GM18499 (cell line): ENCODE results near the gene TIMM10.
"Not testable (repeated sequence)": the region's sequence is repeated elsewhere in the genome, so short reads cannot be mapped to it uniquely, and the experiment has no call there.

ENCODE experiments used
- ATAC-seq: cut with Tn5 transposase; IDR thresholded peaks from one replicate; pipeline ENCODE4 v1.9.1; 2021; ENCODE audit warnings: moderate number of reproducible peaks; ENCODE audit not compliant: insufficient read depth, unreplicated experiment

The TIMM10 gene

DNA sequence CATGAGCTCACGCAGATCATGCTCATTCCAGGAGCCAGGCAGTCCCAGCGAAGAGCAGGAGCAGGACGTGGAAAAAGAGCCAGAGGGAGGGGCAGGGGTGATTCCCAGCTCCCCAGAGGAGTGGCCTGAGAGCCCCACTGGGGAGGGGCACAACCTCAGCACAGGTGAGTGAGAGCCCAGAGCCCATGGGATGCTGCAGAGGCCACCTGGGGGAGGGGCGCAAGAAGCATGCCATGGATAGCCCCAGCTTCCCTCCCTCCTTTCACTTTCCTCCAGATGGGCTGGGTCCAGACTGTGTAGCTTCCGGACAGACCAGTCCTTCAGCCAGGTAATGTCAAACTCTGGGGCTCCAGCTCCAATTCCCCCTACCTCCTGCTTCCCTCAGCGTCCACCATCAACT lies 13.0 kb upstream of the TIMM10 start:
- ATAC-seq: no peak

DNA sequence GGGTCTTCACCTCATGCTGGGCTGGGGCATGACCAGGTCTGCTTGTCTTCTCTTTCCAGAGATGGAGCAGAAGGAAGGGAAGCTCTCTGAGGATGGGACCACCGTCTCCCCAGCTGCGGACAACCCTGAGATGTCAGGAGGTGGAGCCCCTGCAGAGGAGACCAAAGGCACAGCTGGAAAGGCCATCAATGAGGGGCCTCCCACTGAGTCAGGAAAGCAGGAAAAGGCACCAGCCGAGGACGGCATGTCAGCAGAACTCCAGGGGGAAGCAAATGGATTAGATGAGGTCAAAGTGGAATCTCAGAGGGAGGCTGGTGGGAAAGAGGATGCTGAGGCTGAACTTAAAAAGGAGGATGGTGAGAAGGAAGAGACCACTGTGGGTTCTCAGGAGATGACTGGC lies 12.0 kb upstream of the TIMM10 start:
- ATAC-seq: no peak

DNA sequence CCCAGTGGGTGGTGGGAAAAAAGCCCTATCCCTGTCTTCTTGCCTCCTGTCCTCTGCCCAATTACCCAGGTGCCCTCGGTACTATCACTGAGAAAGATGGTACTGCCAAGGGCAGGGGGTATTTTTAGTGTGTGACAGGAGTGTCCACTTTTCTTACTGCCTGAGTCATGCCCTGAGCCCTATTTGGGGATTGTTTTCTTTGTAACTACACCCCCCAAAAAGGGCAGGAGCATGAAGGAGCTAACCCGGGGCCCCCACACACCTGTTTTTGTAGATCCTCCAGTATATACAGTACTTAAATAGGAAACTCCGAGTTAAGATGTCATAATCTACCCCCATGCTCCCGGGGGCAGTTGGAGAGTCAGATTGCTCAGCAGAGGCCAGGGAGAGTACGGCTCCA lies 10.6 kb upstream of the TIMM10 start:
- no peak for ATAC-seq

DNA sequence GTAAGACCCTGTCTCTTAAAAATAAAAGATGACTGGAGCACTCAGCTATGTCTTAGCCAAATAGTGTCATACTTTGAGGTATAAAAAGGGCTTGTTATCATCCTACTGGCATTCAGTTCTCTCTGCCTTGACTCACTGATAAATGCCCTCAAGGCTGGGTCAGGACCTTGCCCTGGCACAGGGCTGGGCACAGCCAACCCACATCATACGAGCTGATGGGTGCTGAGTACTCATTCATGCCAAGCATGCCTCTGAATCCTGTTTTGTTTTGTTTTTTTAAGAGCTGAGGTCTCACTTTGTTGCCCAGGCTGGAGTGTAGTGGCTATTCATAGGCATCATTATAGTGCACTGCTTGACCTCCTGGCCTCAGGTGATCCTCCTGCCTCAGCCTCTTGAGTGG lies 8.8 kb upstream of the TIMM10 start:
- ATAC-seq: no peak

DNA sequence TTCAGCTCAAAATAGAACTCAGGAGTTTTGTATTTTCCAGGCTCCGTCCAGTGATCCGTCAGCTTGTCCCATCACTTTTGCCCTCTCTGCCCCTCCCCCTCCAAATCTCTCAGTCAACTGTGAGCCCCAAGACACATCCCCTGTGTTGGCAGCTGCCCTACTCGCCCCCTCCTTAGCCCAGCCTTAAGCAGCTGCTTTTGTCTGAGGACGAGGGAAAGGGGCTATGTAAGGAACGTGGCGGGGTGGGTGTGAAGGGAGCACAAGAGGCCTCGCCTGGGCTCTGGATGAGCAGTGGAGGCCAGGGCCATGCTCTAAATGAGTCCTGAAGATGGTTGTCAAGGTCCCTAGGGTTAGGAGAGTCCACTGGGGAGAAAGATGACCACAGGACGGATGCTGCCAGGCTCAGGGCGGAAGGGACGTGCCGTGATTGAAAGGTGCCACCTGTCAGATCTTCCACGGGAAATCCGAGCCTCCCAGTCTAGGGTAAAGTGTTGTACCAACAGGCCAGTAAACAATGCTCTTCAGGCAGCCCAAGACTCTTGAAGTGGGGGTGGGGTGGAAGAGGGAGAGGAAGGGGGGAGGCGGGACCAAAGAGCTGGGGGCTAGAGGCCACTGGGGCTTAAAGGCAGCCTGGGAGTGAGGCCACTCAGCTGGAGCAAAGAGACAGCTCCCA lies 6.5 kb upstream of the TIMM10 start, which contains the start of gene SMTNL1:
SMTNL1 (plus strand) TSS at position 649 of the 673 bp plus-strand sequence. CDS start 5,048 bp downstream, outside the sequence.
- no peak for ATAC-seq

DNA sequence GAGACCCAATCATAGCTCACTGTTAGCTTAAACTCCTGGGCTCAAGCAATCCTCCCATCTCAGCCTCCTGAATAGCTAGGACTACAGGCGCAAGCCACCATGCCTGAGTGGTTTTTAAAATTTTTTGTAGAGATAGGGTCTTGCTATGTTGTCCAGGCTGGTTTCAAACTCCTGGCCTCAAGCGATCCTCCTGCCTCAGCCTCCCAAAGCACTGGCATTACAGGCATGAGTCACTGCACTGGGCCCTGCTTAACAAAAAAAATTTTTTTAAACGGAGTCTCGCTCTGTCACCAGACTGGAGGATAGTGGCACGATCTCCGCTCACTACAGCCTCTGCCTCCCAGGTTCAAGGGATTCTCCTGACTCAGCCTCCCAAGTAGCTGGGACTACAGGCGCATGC lies 3.9 kb upstream of the TIMM10 start:
- not testable (repeated sequence) for ATAC-seq

DNA sequence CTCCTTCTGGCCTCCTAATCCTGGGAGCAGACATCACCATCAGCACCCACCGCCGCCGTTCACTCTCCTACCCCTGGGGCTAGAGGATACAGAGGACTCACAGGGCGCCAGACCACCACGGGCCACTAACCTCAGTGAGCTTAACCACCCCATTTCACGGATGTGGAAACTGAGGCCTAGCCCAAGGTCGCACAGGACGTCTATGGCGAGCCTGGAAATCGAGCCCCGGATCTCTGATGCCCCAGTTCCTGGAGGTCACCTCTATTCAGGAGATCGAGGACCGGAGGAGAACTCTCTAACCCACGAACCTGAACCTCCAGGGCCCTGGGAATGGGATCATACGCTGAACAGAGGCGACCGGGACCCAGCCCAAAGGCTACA lies 349 bp downstream of the TIMM10 start:
- ATAC-seq: no peak

DNA sequence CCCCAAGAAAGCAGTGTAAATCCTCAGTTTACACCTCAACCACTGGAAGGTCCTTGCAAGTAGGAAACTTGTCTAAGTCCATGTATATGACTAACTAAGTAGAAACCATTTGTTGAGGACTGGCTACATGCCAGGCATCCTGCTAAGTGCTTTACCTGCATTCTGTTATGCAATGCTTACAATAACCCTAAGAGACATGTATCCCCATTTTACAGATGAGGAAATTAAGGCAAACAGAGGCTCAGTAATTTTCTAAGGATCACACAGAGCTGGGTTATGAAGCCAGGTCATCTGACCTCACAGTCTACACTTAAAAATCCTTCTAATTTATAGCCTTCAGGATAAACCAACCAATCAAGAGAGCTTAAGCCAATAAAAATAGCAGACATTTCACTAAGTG lies 1.5 kb downstream of the TIMM10 start:
- no peak for ATAC-seq

DNA sequence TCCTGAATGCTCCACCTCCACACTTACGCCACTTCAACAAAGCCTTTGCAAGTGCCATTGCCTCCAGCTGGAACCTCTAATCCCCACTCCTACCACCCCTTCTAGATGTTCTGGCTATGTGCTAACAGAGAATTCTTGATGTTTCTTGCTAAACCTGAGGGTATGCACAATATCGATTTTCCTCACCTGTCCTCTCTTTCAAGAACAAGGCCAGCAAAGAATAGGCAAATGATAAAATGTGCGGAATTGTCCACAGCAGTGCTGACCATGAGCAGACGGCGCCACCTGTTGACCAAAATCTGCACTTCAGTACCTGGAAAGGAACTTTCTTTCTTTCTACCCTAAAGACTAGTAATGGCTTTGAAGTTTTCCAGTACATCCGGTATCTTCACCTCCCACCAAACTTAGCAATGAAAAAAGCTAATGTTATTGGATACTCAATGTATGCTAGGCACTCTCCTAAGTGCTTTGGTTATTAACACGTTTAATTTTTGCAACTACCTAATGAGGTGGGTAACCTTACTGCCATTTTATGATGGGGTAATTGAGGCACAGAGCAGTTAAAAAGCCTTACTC lies 3.4 kb downstream of the TIMM10 start:
- ATAC-seq: no peak

DNA sequence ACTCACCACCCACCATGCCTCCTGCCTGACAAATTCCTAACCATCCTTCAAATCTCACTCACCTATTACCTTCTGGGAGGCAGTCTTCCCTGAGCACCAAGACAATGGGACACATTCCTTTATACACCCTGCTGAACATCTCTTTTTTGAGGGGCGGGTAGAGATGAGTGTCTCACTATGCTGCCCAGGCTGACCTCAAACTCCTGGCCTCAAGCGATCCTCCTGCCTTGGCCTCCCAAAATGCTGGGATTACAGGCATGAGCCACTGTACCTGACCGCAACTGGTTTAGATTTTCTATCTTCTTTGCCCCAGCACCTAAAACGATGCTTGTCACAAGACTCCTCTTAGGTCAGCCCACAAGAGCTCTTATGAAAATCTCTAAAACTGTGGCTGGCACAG lies 7.1 kb downstream of the TIMM10 start:
- ATAC-seq: no peak

DNA sequence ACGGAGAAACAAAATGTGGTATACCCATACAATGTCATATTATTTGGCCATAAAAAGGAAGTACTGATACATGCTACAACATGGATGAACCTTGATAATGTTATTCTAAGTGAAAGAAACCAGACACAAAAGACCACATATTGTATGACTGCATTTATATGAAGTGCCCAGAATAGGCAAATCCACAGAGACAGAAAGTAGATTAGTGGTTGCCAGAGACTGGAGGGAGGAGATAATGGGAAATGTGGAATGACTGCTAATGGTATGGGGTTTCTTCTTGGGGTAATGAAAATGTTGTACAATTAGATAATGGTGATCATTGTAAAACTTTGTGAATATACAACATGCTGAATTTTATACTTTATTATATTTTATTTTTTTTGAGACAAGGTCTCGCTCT lies 9.4 kb downstream of the TIMM10 start:
- no peak for ATAC-seq

DNA sequence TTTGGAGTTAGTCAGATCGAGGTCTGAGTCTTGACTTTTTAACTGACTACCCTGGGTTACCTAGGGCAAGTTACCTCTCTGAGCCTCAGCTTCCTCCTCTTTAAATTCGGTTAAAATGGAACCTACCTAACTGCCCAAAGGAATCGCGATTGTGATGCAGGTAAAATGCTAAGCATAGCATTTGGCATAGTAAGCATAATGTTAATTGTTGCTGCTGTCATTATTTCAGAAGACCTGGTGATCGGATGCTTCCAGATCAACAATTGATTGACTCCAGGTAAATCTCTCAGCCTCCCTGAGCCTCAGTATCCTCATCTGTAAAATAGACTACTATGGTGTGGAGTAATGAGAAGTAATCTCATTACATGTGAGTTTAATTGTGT lies 14.5 kb downstream of the TIMM10 start:
- no peak for ATAC-seq

DNA sequence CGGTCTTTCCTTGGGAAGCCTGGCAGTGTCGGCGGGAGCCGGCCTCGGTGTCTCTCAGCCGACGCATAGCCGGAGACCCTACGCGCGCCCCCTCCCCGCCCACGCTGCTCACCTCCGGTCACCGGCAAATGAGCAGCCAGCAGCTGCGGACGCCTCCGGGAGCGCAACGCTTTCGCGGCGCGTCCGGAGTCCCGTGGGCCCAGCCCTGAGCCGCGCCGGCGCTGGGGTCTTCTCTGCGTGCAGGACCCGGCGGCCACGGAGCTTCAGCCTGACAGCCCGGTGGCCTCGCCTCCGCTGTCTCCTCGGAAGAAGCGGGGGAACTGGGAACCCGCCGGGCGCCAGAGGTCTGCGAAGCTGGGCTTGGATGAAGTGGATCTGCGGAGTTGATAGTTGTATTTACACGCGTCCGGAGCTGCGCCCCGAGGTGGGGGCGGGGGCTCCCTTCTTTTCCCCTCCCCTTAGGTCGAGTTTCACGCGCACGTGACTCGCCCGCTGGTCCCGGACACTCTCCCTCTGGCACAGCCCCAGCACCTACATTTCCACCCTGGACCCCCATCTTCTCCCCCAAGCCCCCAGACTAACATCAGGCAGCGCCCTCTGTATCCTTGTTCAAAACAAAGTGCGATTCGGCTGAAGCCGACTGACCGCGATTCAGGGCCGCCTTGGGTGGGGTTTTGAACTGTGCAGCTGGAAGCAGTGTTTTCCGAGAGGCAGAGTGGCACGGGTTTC lies 15.1 kb downstream of the TIMM10 start, which contains the start of gene SLC43A1:
SLC43A1 (minus strand) TSS at position 371 of the 729 bp plus-strand sequence. CDS start 1,591 bp downstream, outside the sequence.
- ATAC-seq: no peak

DNA sequence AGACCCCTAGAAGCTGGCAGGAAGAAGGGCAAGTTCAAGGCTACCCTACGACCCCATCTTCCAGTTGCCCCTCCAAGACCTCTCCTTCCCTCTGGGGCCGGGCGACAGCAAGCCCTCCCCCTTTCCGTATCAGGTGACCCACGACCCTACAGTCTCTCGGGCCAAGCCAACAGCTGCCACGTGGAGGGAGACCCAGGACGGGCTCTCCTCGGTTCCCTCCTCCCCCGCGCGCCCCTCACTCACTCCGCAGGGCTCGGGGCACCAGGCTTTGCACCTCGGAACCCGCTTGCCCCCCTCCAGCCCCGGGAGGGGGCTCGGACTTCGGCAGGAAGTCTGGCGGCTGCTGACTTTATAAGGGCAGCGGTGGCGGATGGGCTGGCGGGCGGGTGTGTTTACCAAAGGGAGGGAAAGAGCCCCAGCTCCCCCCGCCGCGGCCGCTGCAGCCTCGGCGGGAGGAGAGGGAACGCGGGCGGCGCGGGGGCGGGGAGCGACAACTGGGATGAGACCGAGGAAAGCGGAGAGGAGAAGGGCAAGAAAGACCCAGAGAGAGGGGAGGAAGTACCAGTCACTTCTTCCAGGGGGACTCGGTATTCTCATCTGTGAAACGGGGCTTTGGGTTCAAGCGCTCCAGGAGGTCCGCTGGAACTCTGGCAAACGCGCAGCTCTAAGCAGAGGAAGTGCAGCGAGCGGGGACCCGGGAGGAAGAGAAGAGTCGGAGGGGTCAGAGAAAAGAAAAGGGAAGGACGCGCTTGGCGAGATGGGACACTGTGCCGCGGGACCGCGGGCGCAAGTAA lies 15.8 kb downstream of the TIMM10 start:
- no peak for ATAC-seq

DNA sequence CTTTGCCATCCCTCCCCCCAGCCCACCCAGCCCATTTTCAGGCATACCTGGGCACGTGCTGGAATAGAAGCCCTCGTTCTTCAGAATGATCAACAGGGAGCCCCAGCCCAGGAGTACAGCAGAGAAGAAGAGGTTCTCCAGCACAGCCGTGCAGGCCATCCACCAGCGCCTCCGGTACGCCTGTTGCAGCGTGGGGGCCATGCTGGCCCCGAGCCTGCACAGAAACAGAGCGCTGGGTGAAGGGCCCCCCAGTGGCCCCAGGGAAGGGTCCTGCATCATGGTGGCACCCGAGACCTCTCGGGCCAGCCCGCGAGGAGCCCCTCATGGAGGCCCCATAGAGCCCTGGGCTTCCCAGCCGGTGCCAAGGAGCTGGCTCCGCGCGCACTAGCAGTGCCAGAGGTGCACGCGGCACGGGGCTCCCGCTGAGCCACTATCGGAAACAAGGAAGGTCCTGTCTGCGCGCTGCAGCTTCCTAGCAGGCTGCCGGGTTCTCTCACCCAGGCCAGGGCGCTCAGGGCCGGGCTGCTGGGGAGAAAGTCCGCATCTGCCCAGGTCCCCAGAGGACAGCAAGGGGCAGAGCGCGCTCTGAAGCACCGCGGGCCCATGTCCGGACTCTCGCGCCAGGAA lies 16.5 kb downstream of the TIMM10 start:
- no peak for ATAC-seq

DNA sequence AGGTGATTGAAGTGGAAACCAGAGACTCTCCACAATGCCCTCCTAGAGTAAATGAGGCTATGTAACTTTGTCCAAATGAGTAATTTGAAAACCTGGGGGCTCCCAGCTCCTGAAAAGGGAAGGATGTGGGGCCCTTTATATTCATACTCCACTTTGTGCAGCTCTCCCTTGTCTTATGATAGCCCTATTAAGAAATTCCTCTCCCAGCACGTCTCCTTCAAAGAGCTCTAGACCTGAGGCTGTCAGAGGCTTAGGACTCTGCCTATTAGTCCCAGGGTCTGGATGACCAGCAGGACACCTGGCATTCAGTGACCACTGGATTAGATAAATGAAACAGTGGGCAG lies 17.1 kb downstream of the TIMM10 start:
- no peak for ATAC-seq

DNA sequence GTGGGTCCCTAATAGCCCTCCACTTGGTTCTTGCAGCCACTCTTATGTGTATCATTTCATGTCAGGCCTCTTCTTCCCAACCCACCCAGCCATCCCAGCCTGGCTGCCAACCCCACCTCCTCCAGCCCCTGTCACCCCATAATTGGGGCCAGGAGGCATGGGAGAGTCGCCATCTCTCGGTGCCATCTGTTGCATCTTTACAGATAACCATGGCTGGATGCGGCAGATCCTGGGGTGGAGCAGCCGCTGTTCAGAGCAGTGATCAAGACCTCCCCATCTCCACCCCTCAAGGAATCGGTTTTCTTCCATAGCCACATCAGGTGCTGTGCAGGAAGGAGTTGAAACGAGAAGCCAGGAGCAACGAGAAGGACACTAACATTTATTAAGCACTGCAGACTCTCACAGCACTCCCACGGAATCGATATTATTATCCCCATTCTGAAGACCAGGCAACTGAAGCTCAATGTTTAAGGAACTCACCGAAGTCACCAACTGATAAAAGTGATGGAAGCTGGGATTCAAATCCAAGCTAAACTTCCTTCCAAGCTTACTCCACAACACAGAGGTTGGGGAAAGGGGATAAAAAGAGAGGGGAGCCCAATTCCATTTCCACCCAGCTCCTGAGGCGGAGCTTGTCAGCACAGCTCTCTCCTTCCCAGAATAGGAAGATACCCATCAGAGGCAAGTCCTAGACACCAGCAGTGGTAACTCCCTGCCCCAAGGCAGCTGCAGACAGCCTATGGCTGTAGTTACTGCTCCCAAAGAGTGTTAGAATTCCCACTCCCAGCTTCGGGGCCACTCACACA lies 17.7 kb downstream of the TIMM10 start:
- no peak for ATAC-seq

DNA sequence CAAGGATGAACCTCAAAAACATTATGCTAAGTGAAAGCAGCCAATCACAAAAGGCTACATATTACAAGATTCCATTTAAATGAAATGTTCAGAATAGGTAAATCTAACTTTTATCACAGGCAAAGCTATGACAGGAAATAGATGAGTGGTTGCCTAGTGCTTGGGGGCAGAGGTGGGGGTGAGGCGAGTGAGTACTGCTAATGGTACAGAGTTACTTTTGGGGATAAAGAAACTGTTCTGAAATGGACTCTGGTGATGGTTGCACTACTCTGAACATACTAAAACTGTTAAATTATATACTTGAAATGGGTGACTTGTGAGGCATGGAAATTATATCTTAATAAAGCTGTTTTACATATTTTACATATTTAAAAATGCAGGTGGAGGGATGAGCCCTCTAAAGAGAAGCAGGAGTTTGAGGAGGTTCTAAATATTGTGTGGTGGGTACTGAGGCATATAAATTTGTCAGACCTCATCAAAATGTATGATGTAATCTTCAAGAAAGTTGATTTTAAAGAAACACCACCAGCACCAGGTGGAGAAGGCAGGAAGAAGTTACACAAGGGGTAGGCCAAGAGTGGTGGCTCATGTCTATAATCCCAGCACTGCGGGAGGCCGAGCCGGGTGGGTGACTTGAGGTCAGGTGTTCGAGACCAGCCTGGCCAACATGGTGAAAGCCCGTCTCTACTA lies 18.7 kb downstream of the TIMM10 start:
- ATAC-seq: no peak
